Peyer's patch (tissue), 4 donors: ENCODE data around the gene TPM1.

Experiments
- CTCF ChIP-seq, 6 experiments: fragments of 450-650 bp in 4 of 6; fragments of 200-600 bp in 2 of 6; sonication (generic) in 1 of 6; IDR thresholded peaks; one replicate each; pipeline ENCODE4 v1.5.1; 2017 to 2019; ENCODE audit warnings: antibody characterized with exemption in 6 of 6, mild to moderate bottlenecking in 3 of 6, moderate library complexity in 1 of 6
- POLR2A ChIP-seq, 2 donors: fragments of 450-650 bp; IDR thresholded peaks; one replicate each; pipeline ENCODE4 v1.5.1; 2017; ENCODE audit warnings: antibody characterized with exemption in 2 of 2, mild to moderate bottlenecking in 2 of 2, moderate library complexity in 2 of 2

GRCh38 chr15:63075984-63076713 is 33.6 kb downstream of the TPM1 start:
- no peak for TF ChIP-seq CTCF (IDR thresholded peaks at IDR 0.05)
- TF ChIP-seq POLR2A (IDR thresholded peaks at IDR 0.05) = no peak
